ENCODE measurements around the gene IL20RA. TPM values are rescaled to one million over a fixed set of nuclear protein-coding genes. Genes with fewer than 3 reads are reported as not detected.

IL20RA gene
- total and polyA plus RNA-seq, 2 of the 8 experiments (the other 6 are each of a cell fraction or from before 2014, with no cell fraction given), result 1.3 to 1.7 TPM

DNA sequence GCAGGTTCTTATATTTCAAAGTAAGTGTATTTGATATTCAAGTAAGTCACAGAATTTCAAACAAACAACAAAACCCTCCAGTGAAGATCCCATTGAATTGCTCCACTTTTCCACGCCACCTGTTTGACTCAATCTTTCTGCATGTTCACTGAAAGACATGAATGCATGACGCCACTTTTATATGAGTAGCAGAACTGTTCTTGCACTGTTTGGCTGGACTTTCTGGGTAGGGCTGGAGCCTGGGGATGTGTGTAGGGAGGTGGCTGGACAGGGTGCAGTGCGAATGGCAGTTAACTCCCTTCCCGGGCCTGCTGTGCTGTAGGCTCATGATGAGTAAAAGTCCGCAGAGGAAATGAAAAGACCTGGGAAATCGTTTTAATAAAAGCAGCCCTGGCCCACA, 39.7 kb downstream of the IL20RA start (continued):
- TF ChIP-seq, protein P1, sequence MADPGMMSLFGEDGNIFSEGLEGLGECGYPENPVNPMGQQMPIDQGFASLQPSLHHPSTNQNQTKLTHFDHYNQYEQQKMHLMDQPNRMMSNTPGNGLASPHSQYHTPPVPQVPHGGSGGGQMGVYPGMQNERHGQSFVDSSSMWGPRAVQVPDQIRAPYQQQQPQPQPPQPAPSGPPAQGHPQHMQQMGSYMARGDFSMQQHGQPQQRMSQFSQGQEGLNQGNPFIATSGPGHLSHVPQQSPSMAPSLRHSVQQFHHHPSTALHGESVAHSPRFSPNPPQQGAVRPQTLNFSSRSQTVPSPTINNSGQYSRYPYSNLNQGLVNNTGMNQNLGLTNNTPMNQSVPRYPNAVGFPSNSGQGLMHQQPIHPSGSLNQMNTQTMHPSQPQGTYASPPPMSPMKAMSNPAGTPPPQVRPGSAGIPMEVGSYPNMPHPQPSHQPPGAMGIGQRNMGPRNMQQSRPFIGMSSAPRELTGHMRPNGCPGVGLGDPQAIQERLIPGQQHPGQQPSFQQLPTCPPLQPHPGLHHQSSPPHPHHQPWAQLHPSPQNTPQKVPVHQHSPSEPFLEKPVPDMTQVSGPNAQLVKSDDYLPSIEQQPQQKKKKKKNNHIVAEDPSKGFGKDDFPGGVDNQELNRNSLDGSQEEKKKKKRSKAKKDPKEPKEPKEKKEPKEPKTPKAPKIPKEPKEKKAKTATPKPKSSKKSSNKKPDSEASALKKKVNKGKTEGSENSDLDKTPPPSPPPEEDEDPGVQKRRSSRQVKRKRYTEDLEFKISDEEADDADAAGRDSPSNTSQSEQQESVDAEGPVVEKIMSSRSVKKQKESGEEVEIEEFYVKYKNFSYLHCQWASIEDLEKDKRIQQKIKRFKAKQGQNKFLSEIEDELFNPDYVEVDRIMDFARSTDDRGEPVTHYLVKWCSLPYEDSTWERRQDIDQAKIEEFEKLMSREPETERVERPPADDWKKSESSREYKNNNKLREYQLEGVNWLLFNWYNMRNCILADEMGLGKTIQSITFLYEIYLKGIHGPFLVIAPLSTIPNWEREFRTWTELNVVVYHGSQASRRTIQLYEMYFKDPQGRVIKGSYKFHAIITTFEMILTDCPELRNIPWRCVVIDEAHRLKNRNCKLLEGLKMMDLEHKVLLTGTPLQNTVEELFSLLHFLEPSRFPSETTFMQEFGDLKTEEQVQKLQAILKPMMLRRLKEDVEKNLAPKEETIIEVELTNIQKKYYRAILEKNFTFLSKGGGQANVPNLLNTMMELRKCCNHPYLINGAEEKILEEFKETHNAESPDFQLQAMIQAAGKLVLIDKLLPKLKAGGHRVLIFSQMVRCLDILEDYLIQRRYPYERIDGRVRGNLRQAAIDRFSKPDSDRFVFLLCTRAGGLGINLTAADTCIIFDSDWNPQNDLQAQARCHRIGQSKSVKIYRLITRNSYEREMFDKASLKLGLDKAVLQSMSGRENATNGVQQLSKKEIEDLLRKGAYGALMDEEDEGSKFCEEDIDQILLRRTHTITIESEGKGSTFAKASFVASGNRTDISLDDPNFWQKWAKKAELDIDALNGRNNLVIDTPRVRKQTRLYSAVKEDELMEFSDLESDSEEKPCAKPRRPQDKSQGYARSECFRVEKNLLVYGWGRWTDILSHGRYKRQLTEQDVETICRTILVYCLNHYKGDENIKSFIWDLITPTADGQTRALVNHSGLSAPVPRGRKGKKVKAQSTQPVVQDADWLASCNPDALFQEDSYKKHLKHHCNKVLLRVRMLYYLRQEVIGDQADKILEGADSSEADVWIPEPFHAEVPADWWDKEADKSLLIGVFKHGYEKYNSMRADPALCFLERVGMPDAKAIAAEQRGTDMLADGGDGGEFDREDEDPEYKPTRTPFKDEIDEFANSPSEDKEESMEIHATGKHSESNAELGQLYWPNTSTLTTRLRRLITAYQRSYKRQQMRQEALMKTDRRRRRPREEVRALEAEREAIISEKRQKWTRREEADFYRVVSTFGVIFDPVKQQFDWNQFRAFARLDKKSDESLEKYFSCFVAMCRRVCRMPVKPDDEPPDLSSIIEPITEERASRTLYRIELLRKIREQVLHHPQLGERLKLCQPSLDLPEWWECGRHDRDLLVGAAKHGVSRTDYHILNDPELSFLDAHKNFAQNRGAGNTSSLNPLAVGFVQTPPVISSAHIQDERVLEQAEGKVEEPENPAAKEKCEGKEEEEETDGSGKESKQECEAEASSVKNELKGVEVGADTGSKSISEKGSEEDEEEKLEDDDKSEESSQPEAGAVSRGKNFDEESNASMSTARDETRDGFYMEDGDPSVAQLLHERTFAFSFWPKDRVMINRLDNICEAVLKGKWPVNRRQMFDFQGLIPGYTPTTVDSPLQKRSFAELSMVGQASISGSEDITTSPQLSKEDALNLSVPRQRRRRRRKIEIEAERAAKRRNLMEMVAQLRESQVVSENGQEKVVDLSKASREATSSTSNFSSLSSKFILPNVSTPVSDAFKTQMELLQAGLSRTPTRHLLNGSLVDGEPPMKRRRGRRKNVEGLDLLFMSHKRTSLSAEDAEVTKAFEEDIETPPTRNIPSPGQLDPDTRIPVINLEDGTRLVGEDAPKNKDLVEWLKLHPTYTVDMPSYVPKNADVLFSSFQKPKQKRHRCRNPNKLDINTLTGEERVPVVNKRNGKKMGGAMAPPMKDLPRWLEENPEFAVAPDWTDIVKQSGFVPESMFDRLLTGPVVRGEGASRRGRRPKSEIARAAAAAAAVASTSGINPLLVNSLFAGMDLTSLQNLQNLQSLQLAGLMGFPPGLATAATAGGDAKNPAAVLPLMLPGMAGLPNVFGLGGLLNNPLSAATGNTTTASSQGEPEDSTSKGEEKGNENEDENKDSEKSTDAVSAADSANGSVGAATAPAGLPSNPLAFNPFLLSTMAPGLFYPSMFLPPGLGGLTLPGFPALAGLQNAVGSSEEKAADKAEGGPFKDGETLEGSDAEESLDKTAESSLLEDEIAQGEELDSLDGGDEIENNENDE (IDR thresholded peaks at IDR 0.05; ENCODE audit: insufficient replicate concordance, low read length), result no peak
- TF ChIP-seq BACH1 (IDR thresholded peaks at IDR 0.05; ENCODE audit: low read length) (no peak), SIN3A (conservative IDR thresholded peaks at IDR 0.05 in 1 of 2, IDR thresholded peaks at IDR 0.05 in 1 of 2; ENCODE audit: low read depth in 1 of 2, low read length in 2 of 2) (no peak), EZH2 (IDR thresholded peaks at IDR 0.05; ENCODE audit: low read depth, low read length, severe bottlenecking) (no peak)
